Panc1 (cell line): ENCODE measurements around the gene INSL6.

Experiments used
- CTCF ChIP-seq: fragments of 450-650 bp; IDR thresholded peaks from 2 replicates; pipeline ENCODE4 v1.5.1; 2017; ENCODE audit warnings: mild to moderate bottlenecking
- POLR2AphosphoS5 ChIP-seq: IDR thresholded peaks from 2 replicates; pipeline ENCODE4 v1.6.1; 2012; ENCODE audit warnings: mild to moderate bottlenecking, low read depth, low read length, moderate library complexity

GRCh38 chr9:5146241-5146640, 39.2 kb downstream of the INSL6 start:
- TF ChIP-seq CTCF (no peak), POLR2AphosphoS5 (no peak)
